Stimulated activated CD4-positive, alpha-beta T cell treated with anti-CD3 and anti-CD28 coated beads, Interleukin-1b, Interleukin-23, amount 100 ng/mL, for 4 hours (primary cell): ENCODE results near the gene TPK1.

Experiments used
- DNase-seq, 2 donors: peaks; one replicate each; pipeline ENCODE4 v3.0.0-alpha.2; 2020; ENCODE audit warnings: low read depth in 2 of 2

The TPK1 gene

GRCh38 chr7:144407266-144407931 is 428.5 kb downstream of the TPK1 start:
- no peak for DNase-seq

DNA sequence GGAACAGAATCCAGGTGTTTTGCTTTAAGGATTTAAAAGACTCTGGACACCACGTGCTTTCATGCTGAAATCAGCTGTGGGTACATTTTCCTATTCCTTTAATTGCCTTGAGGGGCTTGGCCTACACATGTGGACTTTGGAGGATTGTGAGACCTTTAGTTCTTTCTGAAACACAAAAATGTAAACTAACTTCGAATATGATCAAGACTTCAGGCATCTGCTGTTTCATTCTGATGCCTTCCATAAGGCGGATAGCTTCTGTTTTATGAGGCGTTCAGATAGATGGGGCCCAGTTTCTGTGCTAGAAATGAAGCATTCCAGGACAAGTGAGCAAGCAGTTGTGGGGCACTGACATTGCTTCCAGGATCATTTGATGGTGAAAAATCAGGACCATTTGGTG is 430.9 kb downstream of the TPK1 start:
- DNase-seq = no peak

DNA sequence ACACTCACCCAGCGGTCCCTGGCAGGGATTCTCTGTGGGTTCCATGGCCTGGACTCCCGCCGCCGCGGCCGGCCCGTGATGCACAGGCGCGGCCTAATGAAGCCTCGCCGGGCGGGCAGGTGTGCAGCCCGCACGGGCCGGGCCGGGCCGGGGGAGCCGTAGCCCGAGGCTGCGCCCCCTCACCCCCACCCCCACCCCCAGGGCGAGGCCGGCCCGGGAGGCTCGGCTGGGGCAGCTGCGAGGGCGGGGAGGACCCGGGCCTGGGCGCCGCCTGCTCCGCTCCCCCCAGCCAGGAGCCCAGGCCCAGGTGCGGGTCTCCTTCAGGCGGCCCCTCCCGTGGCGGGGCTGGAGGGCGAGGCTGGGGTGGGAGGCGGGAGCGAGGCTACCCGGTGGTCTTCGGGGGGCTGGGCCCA is 432.2 kb downstream of the TPK1 start, which contains the start of gene NOBOX:
NOBOX (minus strand) TSS at position 45 of the 413 bp plus-strand sequence.
- no peak for DNase-seq

- DNase-seq = no peak
Observed at GRCh38 chr7:144403102-144403501, 432.8 kb downstream of the TPK1 start.
